ENCODE measurements around the gene GARRE1. TPM values are rescaled to one million over a fixed set of nuclear protein-coding genes. Genes with fewer than 3 reads are reported as not detected.

GARRE1 gene
- total and polyA plus RNA-seq, 2 of the 13 experiments (the other 11 are each of a cell fraction or from before 2014, with no cell fraction given): 8.0 to 11.7 TPM

DNA sequence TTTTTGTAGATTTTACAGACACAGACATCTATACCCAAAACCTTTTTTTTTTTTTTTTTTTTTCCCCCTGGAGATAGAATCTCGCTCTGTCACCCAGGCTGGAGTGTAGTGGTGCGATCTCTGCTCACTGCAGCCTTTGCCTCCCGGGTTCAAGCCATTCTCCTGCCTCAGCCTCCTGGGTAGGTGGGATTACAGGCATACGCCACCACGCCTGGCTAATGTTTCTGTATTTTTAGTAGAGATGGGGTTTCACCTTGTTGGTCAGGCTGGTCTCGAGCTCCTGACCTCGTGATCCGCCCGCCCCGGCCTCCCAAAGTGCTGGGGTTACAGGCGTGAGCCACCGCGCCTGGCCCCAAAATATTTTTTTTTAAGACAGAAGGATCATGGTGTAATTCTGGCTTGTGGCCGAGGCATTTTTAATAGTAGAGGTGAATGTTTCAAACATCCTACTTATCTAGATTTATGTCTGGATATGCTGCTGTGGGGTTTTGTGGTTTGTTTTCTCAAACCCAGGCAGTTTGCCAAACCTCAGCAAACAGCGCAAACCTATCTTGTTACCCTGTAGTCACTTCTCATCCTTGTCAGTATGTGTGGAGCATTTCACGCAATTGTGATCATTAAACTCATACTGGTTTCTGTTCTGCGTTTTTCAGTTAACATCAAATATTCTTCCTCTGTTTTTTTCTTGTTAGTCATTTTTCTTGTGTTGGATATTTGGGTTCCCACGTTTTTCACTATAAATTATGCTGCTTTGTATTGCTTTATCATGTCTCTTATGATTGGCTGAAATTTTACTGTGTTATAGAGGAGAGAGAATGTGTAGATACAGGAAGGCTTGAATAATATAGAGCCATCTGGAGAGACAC lies 36.2 kb upstream of the GARRE1 start:
- ChIA-PET CTCF (ENCODE audit: low intra/inter-chr PET ratio, low total read pairs) (no interaction called here), POLR2A (no interaction called here)
- DNase-seq (ENCODE audit: low spot score): no peak
- Histone ChIP-seq H3K27me3 (ENCODE audit: control insufficient read depth in 1 of 2, insufficient read depth in 2 of 2, low read length in 2 of 2) (no peaks in the 10 kb centered on the region), H4K20me1 (ENCODE audit: insufficient read depth, low read length) (no peaks in the 10 kb centered on the region), H3K4me3 (replicated peaks in 1 of 3; ENCODE audit: insufficient read depth in 1 of 3, low read depth in 2 of 3, low read length in 3 of 3) (no peak overlapping the region), H3K4me1 (ENCODE audit: insufficient read depth, low read length) (no peaks in the 10 kb centered on the region), H3K27ac (ENCODE audit: extremely low read length, insufficient read depth, low read length) (no peak overlapping the region), H3K79me2 (ENCODE audit: insufficient read depth, low read length) (no peaks in the 10 kb centered on the region), H3K4me2 (ENCODE audit: low read depth, low read length) (no peak overlapping the region), H3K9me3 (ENCODE audit: low read length) (no peaks in the 10 kb centered on the region), H3K9ac (ENCODE audit: insufficient read depth, low read depth, low read length) (no peak overlapping the region), H3K36me3 (replicated peaks in 1 of 2; ENCODE audit: control insufficient read depth in 1 of 2, insufficient read depth in 2 of 2, low read length in 2 of 2) (peaks cover 18 to 63% of the 10 kb centered on the region in 2 experiments), H2AFZ (ENCODE audit: low read length) (no peak overlapping the region)
- FAIRE-seq: no peak
- ATAC-seq: no peak
- intact Hi-C loops (cut with micrococcal nuclease; ENCODE audit: unreplicated experiment) (no loop called here), in situ Hi-C loops (cut with HindIII; ENCODE audit: extremely low pct_ligation_motif_present, low pct_unique_long_range_greater_than_20kb) (no loop called here)
- BruUV-seq (replicated peaks): no TSS peak
- 95% methylated on average over 18 of the region's 18 CpGs for WGBS (ENCODE audit: low lambda C conversion rate)
- TF ChIP-seq HCFC1 (IDR thresholded peaks at IDR 0.05; ENCODE audit: low read depth, low read length): no peak
- no peak for TF ChIP-seq ZNF335 (CRISPR knock-in tag; IDR thresholded peaks at IDR 0.05)
- no peak for TF ChIP-seq NCOR1 (IDR thresholded peaks at IDR 0.05; ENCODE audit: borderline replicate concordance, low read length)
- no peak for TF ChIP-seq ESRRA (CRISPR knock-in tag; IDR thresholded peaks at IDR 0.05; ENCODE audit: low read depth)
- no peak for TF ChIP-seq DNMT3B (CRISPR knock-in tag; conservative IDR thresholded peaks at IDR 0.05)
- no peak for TF ChIP-seq SOX13 (IDR thresholded peaks at IDR 0.05)
- TF ChIP-seq SOX13 (CRISPR knock-in tag; conservative IDR thresholded peaks at IDR 0.05 in 1 of 2, IDR thresholded peaks at IDR 0.05 in 1 of 2): no peak
- TF ChIP-seq TBP (CRISPR knock-in tag; IDR thresholded peaks at IDR 0.05): no peak
- no peak for TF ChIP-seq ZFP1 (CRISPR knock-in tag; IDR thresholded peaks at IDR 0.05)
- TF ChIP-seq U2AF1 (optimal IDR thresholded peaks at IDR 0.05; ENCODE audit: low read depth, low read length): no peak
- TF ChIP-seq, protein P1, sequence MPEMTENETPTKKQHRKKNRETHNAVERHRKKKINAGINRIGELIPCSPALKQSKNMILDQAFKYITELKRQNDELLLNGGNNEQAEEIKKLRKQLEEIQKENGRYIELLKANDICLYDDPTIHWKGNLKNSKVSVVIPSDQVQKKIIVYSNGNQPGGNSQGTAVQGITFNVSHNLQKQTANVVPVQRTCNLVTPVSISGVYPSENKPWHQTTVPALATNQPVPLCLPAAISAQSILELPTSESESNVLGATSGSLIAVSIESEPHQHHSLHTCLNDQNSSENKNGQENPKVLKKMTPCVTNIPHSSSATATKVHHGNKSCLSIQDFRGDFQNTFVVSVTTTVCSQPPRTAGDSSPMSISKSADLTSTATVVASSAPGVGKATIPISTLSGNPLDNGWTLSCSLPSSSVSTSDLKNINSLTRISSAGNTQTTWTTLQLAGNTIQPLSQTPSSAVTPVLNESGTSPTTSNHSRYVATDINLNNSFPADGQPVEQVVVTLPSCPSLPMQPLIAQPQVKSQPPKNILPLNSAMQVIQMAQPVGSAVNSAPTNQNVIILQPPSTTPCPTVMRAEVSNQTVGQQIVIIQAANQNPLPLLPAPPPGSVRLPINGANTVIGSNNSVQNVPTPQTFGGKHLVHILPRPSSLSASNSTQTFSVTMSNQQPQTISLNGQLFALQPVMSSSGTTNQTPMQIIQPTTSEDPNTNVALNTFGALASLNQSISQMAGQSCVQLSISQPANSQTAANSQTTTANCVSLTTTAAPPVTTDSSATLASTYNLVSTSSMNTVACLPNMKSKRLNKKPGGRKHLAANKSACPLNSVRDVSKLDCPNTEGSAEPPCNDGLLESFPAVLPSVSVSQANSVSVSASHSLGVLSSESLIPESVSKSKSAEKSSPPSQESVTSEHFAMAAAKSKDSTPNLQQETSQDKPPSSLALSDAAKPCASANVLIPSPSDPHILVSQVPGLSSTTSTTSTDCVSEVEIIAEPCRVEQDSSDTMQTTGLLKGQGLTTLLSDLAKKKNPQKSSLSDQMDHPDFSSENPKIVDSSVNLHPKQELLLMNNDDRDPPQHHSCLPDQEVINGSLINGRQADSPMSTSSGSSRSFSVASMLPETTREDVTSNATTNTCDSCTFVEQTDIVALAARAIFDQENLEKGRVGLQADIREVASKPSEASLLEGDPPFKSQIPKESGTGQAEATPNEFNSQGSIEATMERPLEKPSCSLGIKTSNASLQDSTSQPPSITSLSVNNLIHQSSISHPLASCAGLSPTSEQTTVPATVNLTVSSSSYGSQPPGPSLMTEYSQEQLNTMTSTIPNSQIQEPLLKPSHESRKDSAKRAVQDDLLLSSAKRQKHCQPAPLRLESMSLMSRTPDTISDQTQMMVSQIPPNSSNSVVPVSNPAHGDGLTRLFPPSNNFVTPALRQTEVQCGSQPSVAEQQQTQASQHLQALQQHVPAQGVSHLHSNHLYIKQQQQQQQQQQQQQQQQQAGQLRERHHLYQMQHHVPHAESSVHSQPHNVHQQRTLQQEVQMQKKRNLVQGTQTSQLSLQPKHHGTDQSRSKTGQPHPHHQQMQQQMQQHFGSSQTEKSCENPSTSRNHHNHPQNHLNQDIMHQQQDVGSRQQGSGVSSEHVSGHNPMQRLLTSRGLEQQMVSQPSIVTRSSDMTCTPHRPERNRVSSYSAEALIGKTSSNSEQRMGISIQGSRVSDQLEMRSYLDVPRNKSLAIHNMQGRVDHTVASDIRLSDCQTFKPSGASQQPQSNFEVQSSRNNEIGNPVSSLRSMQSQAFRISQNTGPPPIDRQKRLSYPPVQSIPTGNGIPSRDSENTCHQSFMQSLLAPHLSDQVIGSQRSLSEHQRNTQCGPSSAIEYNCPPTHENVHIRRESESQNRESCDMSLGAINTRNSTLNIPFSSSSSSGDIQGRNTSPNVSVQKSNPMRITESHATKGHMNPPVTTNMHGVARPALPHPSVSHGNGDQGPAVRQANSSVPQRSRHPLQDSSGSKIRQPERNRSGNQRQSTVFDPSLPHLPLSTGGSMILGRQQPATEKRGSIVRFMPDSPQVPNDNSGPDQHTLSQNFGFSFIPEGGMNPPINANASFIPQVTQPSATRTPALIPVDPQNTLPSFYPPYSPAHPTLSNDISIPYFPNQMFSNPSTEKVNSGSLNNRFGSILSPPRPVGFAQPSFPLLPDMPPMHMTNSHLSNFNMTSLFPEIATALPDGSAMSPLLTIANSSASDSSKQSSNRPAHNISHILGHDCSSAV (CRISPR knock-in tag; IDR thresholded peaks at IDR 0.05; ENCODE audit: borderline replicate concordance): no peak
- TF ChIP-seq, protein P2, sequence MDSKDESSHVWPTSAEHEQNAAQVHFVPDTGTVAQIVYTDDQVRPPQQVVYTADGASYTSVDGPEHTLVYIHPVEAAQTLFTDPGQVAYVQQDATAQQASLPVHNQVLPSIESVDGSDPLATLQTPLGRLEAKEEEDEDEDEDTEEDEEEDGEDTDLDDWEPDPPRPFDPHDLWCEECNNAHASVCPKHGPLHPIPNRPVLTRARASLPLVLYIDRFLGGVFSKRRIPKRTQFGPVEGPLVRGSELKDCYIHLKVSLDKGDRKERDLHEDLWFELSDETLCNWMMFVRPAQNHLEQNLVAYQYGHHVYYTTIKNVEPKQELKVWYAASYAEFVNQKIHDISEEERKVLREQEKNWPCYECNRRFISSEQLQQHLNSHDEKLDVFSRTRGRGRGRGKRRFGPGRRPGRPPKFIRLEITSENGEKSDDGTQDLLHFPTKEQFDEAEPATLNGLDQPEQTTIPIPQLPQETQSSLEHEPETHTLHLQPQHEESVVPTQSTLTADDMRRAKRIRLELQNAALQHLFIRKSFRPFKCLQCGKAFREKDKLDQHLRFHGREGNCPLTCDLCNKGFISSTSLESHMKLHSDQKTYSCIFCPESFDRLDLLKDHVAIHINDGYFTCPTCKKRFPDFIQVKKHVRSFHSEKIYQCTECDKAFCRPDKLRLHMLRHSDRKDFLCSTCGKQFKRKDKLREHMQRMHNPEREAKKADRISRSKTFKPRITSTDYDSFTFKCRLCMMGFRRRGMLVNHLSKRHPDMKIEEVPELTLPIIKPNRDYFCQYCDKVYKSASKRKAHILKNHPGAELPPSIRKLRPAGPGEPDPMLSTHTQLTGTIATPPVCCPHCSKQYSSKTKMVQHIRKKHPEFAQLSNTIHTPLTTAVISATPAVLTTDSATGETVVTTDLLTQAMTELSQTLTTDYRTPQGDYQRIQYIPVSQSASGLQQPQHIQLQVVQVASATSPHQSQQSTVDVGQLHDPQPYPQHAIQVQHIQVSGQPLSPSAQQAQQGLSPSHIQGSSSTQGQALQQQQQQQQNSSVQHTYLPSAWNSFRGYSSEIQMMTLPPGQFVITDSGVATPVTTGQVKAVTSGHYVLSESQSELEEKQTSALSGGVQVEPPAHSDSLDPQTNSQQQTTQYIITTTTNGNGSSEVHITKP (CRISPR knock-in tag; IDR thresholded peaks at IDR 0.05; ENCODE audit: low read depth): no peak
- TF ChIP-seq GATAD2A (CRISPR knock-in tag; IDR thresholded peaks at IDR 0.05): no peak
- no peak for TF ChIP-seq RELA (CRISPR knock-in tag; IDR thresholded peaks at IDR 0.05)
